WERI-Rb-1 (cell line): Measurements from ENCODE around the gene CNTN5.

Experiments used
- DNase-seq: peaks from one replicate; pipeline ENCODE4 v3.0.0-alpha.2; 2020
- H3K27ac ChIP-seq: fragments of 250-450 bp; sonication (Bioruptor Pico); 2 replicates; pipeline ENCODE4 v1.5.1; 2020; ENCODE audit warnings: mild to moderate bottlenecking, moderate library complexity
- H3K27me3 ChIP-seq: fragments of 250-450 bp; sonication (Bioruptor Pico); 2 replicates; pipeline ENCODE4 v1.5.1; 2021; ENCODE audit warnings: mild to moderate bottlenecking, low read depth, moderate library complexity; ENCODE audit not compliant: insufficient read depth, severe bottlenecking
- H3K36me3 ChIP-seq: fragments of 250-450 bp; sonication (Bioruptor Pico); 2 replicates; pipeline ENCODE4 v1.5.1; 2020; ENCODE audit warnings: mild to moderate bottlenecking, moderate library complexity
- H3K4me3 ChIP-seq: 2 replicates; pipeline ENCODE4 v1.5.1; 2011; ENCODE audit warnings: low read depth, mild to moderate bottlenecking, control low read depth, low read length
- H3K9me3 ChIP-seq: fragments of 250-450 bp; sonication (Bioruptor Pico); 2 replicates; pipeline ENCODE4 v1.5.1; 2021; ENCODE audit warnings: mild to moderate bottlenecking, moderate library complexity; ENCODE audit not compliant: severe bottlenecking
- CTCF ChIP-seq: IDR thresholded peaks from 2 replicates; pipeline ENCODE4 v1.5.1; 2011; ENCODE audit warnings: low read depth, mild to moderate bottlenecking, control low read depth, inconsistent platforms, low read length

The CNTN5 gene

GRCh38 chr11:100061006-100061405 is 1040.3 kb downstream of the CNTN5 start:
- no peaks in the 10 kb centered on the region for H3K27me3 ChIP-seq
- H3K9me3 ChIP-seq = no peaks in the 10 kb centered on the region
- DNase-seq = no peak
- H3K27ac ChIP-seq = no peak overlapping the region
- no peaks in the 10 kb centered on the region for H3K36me3 ChIP-seq
- H3K4me3 ChIP-seq = no peak overlapping the region
- TF ChIP-seq CTCF = no peak

GRCh38 chr11:100066399-100066798 is 1045.7 kb downstream of the CNTN5 start:
- no peak for DNase-seq
- no peak overlapping the region for H3K4me3 ChIP-seq
- no peak for TF ChIP-seq CTCF
- H3K27ac ChIP-seq = no peak overlapping the region
- H3K27me3 ChIP-seq = no peaks in the 10 kb centered on the region
- no peaks in the 10 kb centered on the region for H3K9me3 ChIP-seq
- H3K36me3 ChIP-seq = no peaks in the 10 kb centered on the region

DNA sequence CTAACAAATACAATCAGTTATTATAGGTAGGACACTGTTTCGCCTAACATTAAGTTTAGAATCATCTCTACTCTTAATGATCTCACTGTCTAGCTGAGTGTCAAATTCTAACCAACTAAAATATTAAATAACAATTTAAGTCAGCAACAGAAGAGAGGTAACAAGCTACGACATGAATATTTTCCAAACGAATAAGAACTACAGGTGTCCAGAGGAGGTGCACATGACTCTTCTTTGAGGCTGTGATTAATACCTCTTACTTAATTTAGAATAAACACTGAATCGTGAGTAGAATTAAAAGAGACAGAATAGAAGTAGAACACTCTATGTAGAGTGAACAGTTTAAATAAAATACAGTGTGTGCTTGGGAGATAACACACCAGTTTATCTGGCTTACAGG is 1047.4 kb downstream of the CNTN5 start:
- Histone ChIP-seq H3K36me3 (no peaks in the 10 kb centered on the region), H3K27ac (no peak overlapping the region), H3K4me3 (no peak overlapping the region), H3K27me3 (no peaks in the 10 kb centered on the region), H3K9me3 (no peaks in the 10 kb centered on the region)
- no peak for TF ChIP-seq CTCF
- no peak for DNase-seq

GRCh38 chr11:100072131-100072530 is 1051.4 kb downstream of the CNTN5 start:
- no peaks in the 10 kb centered on the region for H3K27me3 ChIP-seq
- no peaks in the 10 kb centered on the region for H3K9me3 ChIP-seq
- H3K27ac ChIP-seq = no peak overlapping the region
- no peaks in the 10 kb centered on the region for H3K36me3 ChIP-seq
- DNase-seq = no peak
- H3K4me3 ChIP-seq = no peak overlapping the region
- TF ChIP-seq CTCF = no peak

- no peak overlapping the region for H3K27ac ChIP-seq
Observed at GRCh38 chr11:100080381-100080780, 1059.6 kb downstream of the CNTN5 start.

More at GRCh38 chr11:100080381-100080780, 1059.6 kb downstream of the CNTN5 start:
- Histone ChIP-seq H3K4me3 (no peak overlapping the region), H3K9me3 (no peaks in the 10 kb centered on the region), H3K27me3 (no peaks in the 10 kb centered on the region), H3K36me3 (no peaks in the 10 kb centered on the region)
- no peak for DNase-seq
- TF ChIP-seq CTCF = no peak
